ENCODE data around the gene DLK1. TPM values are rescaled to one million over a fixed set of nuclear protein-coding genes. Genes with fewer than 3 reads are reported as not detected.

The DLK1 gene
- total RNA-seq, 4 donors from 2014 or later: 0.53 to 5.1 (median 3.5) TPM

GRCh38 chr14:100783630-100784370 is 57.1 kb downstream of the DLK1 start:
- H3K4me3 ChIP-seq: no peak overlapping the region
- no peaks in the 10 kb centered on the region for H3K36me3 ChIP-seq
- peaks cover 0 to under 1% of the 10 kb centered on the region in 2 donors for H3K4me1 ChIP-seq
- no peak for TF ChIP-seq POLR2A (IDR thresholded peaks at IDR 0.05)
- no peak for TF ChIP-seq CTCF (IDR thresholded peaks at IDR 0.05 in 4 of 5, conservative IDR thresholded peaks at IDR 0.05 in 1 of 5)
- DNase-seq: peak in 1 of 2 donors; percentile 1
- no peak for ATAC-seq
- in situ Hi-C loops (cut with MboI; ENCODE audit: low sequenced_read_pairs in 4 of 4): no loop called here
- intact Hi-C loops (cut with DNase I; ENCODE audit: low total_unique reads): no loop called here
- no peaks in the 10 kb centered on the region for H3K9me3 ChIP-seq
- no peak overlapping the region for H3K27ac ChIP-seq
- H3K27me3 ChIP-seq: peaks cover 0 to 2% (median 0%) of the 10 kb centered on the region in 3 donors

GRCh38 chr14:100784523-100785337 is 58.0 kb downstream of the DLK1 start:
- no peaks in the 10 kb centered on the region for H3K4me1 ChIP-seq
- peaks cover 0 to 2% (median 0%) of the 10 kb centered on the region in 3 donors for H3K27me3 ChIP-seq

GRCh38 chr14:100785338-100785615 is 58.6 kb downstream of the DLK1 start:
- Histone ChIP-seq H3K36me3 (no peaks in the 10 kb centered on the region), H3K9me3 (no peaks in the 10 kb centered on the region), H3K4me1 (no peaks in the 10 kb centered on the region), H3K27me3 (peaks cover 0 to 2% (median 0%) of the 10 kb centered on the region in 3 donors), H3K27ac (no peak overlapping the region), H3K4me3 (no peak overlapping the region)
- no peak for ATAC-seq
- no peak for TF ChIP-seq CTCF (IDR thresholded peaks at IDR 0.05 in 4 of 5, conservative IDR thresholded peaks at IDR 0.05 in 1 of 5)
- in situ Hi-C loops (cut with MboI; ENCODE audit: low sequenced_read_pairs in 4 of 4) (no loop called here), intact Hi-C loops (cut with DNase I; ENCODE audit: low total_unique reads) (no loop called here)
- no peak for DNase-seq

More at GRCh38 chr14:100784523-100785337, 58.0 kb downstream of the DLK1 start:
- Histone ChIP-seq H3K9me3 (no peaks in the 10 kb centered on the region), H3K4me3 (no peak overlapping the region), H3K36me3 (no peaks in the 10 kb centered on the region), H3K27ac (no peak overlapping the region)
- ATAC-seq (no peak), DNase-seq (no peak)
- intact Hi-C loops (cut with DNase I; ENCODE audit: low total_unique reads): no loop called here
- in situ Hi-C loops (cut with MboI; ENCODE audit: low sequenced_read_pairs in 4 of 4): no loop called here
- TF ChIP-seq POLR2A (IDR thresholded peaks at IDR 0.05) (no peak), CTCF (IDR thresholded peaks at IDR 0.05 in 4 of 5, conservative IDR thresholded peaks at IDR 0.05 in 1 of 5) (no peak)

- ATAC-seq: no peak
- intact Hi-C loops (cut with DNase I; ENCODE audit: low total_unique reads): no loop called here
- Histone ChIP-seq H3K4me1 (no peaks in the 10 kb centered on the region), H3K27me3 (peaks cover 0 to 2% (median 0%) of the 10 kb centered on the region in 3 donors), H3K36me3 (no peaks in the 10 kb centered on the region), H3K4me3 (no peak overlapping the region), H3K27ac (no peak overlapping the region), H3K9me3 (no peaks in the 10 kb centered on the region)
- DNase-seq: no peak
- in situ Hi-C loops (cut with MboI; ENCODE audit: low sequenced_read_pairs in 4 of 4): no loop called here
- TF ChIP-seq POLR2A (IDR thresholded peaks at IDR 0.05) (no peak), CTCF (IDR thresholded peaks at IDR 0.05 in 4 of 5, conservative IDR thresholded peaks at IDR 0.05 in 1 of 5) (no peak)
Measured at GRCh38 chr14:100785626-100786025, 58.9 kb downstream of the DLK1 start.
